GM10847 (cell line): ENCODE measurements around the gene LANCL2.

Experiments used
- POLR2A ChIP-seq: IDR thresholded peaks from 2 replicates; pipeline ENCODE4 v1.6.1; 2011; ENCODE audit not compliant: insufficient read length; ENCODE audit errors: extremely low read depth

The LANCL2 gene

DNA sequence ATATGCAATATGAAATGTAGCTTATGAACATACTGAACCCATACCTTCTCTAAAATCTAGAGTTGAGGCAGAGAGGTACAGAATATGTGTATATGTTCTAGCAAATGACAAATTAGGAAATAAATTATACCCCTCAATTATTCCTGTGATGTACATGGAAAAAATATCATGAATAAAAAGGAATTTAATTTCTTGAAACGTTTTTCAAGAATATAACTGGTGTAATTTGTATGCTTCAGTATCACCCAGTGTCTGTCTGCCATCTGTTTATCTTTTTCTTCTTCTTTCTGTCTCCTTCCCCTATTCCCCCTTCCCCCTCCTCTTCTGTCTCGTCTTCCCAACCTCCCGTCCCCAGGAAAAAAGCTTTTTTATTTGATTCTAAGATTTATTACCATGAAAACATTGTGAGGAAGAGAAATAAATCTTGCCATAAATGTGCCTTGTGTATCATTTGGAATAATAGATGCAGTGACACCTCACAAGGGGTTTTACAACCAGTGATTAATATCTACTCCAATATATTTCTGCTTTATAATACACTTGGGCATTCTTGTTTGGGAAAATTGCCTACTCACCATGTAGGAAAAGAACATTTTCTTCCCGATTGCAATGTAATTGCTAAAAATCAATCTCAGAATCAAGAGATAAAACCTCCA lies 12.2 kb downstream of the LANCL2 start:
- TF ChIP-seq POLR2A = no peak

DNA sequence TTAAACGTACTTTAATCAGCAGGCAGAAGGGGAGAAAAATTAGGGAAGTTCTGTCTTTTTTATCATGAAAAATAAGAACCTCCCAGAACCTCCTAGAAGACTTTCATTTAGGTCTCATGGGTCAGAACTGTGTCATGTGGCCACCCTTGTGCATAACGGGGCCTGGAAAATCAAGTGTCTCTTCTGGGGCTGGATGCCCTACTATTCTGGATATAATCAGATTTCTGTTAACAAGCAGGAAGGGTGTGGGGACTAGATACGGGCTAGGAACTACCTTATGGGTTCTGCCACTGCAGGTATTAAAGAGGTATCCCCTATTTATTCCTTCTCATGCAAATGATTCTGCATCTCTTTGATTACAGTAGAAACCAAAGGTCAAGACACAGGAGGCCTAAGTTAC lies 14.1 kb downstream of the LANCL2 start:
- no peak for TF ChIP-seq POLR2A

DNA sequence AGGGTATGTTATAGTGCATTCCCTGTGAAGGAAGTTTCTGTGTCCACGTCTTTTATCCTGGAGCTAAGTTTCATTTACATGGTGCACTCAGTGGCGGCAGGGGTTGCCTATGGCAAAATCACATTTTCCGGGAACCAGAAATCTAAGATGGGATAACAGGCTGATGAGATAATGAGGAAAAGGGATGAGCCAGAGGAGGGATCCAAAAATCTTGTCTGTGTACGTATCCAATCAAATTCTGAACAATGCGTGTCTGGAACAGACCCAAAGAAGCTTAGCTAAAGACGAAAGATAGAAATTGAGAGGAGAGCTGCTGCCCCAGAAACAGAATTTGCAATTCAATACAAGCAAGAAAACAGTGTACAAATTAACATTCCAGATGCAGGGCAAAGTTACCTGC lies 16.1 kb downstream of the LANCL2 start:
- TF ChIP-seq POLR2A = no peak

DNA sequence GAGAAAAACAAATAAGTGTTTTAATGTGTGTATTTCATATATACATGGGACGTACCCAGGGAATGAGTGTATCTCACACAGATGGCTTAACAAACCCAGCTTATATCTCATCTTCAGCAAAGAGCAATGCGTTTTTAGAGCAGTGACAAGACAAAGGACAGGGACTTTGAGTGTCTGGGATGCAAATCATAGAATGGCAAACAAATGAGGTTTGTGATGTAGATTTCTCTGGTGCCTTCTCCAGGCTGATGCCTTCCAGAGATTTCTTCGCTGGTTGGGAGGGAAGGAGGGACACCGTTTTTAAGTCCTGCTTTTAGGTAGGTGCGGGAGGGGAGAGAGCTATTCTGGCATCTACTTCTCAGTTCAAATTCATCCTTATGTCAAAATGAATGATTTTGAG lies 16.6 kb downstream of the LANCL2 start:
- no peak for TF ChIP-seq POLR2A

DNA sequence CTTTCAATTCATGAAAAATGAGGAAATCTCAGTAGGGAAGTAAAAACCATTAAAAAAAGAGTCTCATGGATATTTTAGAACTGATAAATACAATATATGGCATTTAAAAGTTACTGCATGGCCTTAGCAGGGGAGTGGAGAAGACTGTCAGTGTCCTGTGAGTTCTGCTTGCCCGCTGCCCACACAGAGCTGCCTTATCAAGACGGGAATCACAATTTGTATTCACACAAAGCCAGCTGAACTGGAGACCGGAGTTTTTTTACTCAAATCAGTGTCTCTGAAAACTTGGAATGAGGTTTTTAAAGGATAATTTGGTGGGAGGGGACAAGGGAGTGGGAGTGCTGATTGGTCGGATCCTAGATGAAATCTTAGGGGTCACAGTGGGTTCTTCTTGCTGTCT lies 17.1 kb downstream of the LANCL2 start:
- no peak for TF ChIP-seq POLR2A

DNA sequence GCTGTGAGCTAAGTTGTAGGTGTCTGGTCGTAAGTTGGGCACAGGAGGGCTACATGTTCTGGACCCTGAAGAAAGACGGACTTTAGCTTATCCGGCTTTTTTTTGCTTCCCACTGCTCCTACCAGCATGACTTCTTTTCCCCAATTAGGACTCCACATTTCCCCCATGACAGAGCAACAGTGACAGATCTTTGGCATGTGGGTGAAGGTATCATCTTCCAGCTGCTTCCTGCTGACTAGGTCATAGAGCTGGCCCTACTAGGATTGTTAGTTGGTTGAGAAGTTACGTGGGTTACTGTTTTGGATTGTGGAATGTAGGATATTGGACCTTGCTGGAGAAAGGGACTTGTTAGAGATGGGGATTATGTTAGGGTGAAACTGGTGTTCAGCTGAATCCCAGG lies 21.4 kb downstream of the LANCL2 start:
- TF ChIP-seq POLR2A = no peak

DNA sequence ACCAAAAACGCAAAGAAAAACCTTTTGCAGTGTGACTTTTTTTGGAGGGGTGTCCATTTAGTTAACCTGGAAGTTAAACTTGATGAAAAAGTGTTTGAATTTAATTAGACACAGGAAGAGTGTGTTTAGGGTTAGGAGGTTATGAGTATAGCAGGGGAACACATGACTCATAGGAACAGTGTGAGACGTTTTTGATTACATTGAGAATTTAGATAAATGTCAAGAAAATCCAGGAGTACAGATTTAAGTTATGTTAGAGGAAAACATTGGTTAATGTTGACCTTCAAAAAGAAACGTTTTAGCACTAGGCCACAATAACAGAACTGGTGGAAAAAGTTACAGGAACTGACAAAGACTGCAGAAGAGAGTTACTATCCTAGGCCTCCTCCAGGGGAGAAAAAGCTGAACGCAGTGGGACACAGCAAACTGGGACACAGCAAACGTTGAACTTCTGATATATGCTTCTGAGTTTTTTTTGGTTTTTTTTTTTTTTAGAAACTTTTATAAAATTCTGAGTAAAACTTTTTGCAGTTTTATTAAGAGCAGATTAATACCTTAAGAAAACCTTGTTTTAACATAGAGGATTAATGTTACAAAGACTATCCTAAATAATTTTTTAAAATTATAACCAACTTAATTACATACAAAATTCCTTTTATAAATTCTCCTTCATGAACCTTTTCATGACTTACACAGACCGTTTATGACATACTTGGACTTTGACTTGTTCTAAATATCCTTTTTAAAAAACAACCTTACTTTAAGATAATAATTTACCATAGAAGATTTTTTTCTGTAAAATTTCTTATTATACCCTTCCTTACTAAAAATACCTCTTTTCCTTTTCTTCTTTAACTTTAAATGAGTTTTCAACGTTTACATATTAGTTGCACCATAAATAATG lies 22.2 kb downstream of the LANCL2 start:
- no peak for TF ChIP-seq POLR2A

DNA sequence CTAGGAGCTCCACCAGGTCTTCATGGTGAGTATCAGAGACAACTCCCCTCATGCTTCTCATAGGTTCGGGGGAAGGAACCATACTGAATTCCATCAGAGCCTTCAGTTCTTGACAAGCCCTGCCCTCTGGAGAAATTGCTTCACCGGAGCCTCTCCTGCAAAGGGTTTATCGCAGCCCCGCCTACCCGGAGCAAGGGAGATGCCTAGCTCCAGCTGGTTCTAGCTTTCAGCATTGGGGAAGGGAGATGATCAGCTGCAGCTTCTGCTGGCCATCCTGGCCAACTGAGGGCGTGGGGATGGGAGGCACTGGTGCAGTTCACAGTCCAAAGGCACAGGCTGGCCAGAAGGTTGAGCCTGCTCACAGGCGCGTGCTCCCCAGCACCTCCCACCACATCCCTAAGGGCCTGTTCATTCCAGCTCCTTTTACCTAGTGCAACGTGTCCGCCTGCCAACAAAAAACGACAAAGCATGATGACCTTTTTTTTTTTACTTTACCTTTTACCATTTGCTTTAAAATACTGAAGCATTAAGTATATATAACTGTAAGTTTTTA lies 31.2 kb downstream of the LANCL2 start:
- no peak for TF ChIP-seq POLR2A

DNA sequence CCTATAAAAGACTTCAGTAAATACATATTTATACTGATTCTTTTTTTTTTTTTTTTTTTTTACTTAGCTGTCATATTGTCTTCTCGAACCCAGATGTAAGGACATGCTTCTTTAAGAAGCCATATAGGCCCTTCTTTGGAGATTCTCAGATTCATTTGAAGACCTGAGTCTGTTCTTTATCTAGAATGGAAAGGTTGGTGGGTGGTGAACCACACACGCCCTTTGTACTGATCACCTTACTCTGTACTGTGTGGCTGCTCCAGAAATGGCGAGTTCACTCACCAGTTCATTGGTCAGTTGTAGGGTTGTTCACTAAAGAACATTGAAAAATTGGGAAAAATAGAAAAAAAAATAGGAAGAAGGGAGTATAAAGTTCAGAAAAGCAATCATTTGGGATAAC lies 32.5 kb downstream of the LANCL2 start:
- no peak for TF ChIP-seq POLR2A

DNA sequence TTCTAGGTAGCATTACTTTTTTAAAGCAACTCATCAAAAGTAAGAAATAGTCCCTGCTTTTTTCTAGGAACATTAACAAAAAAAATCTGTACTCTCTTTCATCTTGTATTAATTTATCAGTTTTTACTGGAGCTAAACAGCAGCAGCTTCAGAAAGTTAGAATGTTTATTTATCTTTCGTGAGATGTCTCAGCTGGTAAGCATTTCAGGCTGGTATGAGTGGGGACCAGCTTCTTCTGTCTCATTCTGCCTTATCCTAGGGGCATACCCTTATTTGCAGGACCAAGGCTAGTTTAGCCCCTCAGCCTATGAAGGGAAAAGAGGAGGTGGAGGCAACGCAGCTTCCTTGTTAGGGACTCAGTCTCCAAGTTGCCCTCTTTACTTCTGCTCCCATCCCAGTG lies 35.1 kb downstream of the LANCL2 start:
- TF ChIP-seq POLR2A = no peak

DNA sequence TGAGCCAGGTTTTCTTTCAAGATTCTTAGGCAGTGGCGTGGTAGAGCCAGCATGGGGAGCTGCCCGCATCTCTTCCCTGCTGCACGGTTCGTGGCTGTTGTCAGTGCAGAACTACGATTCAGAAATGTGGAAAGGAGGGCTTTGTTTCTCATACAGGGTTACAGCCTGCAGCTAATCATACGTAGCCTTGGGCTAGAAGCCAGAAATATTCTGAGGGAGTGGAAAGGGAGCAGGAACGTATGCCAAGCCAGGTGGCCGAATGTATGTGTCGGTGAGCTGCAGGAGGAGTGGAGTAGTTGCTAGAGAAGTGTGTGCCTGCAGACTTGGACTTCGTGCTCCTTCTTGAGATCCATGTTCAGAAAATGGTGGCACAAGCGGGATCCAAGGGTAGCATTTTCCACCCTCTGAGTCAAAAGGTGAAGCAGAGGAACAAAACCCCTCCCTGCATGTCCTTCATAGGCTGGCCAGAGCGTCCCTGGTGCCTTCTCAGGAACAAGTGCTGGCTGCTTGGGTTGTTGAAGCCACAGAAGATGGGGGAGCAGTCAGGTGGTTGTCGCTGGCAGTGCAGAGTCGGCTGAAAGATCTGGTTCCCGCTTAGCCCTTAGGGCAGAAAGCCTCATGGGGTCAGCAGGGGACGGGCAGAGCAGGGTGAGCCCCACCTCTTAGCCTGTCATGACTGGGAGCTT lies 40.9 kb downstream of the LANCL2 start:
- TF ChIP-seq POLR2A = no peak

DNA sequence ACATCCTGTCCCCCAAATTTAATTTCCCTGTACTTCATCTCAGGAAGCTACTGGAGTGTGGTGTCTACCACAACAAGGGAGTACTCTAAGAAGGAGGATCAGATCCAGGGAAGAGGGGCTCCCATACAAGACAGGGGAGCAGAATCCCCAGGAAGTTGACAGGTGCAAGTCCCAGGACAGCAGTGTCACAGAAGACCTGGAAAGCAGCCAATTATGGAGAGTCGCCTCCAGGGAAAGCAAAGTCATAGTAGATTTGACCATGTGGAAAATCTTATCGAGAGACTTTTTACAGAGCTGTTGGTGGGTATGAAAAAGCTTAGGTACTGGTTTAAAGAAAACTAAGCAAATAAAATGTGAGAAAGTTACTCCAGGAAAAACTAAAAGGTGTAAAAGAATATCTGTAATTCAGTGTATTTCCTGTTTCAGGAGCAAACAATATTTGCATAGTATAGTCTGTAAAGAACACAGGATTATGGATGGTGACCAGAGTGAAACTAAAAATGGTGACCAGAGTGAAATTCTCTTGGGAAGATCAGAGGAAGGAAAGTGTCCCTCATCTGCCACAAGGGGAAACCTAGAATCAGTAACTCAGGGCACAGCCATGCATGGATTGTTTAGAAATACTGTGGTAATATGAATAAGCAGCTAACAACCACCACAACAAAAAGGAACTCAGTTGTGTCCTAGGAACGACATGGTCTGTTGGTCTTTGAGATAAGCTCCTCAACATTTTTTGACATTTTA lies 44.5 kb downstream of the LANCL2 start:
- TF ChIP-seq POLR2A = no peak

DNA sequence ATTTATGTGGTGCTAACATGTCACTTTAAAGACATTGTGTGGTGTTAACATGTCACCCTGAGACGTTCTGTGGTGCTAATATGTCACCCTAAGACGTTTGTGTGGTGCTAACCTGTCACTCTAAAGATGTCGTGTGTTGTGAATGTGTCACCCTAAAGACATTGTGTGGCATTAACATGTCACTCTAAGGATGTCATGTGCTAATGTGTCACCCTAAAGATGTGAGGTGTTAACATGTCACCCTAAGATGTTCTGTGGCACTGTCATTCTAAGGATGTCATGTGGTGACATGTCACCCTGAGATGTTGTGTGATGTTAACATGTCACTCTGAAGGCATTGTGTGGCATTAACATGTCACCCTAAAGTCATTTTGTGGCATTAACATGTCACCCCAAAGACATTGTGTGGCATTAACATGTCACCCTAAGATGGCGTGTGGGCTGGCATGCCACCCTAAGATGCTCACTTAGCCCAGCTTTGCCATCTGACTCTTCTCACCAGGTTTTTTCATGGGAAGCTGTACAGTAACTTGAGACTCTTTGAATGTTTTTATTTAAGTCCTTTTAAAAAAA lies 45.6 kb downstream of the LANCL2 start:
- TF ChIP-seq POLR2A = no peak

DNA sequence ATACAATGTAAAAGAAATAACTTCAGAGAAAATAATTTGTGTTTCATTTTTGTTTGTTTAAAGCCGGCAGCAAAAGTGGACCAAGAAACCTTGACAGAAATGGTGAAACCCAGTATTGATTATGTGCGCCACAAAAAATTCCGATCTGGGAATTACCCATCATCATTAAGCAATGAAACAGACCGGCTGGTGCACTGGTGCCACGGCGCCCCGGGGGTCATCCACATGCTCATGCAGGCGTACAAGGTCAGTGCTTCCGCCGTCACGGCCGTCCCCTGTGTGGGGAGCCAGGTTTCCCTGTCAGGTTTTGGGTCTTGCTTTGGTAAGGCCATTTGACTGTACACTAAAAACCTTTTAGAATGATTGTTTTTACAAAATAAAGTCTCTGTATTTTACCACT lies 46.7 kb downstream of the LANCL2 start:
- TF ChIP-seq POLR2A = no peak

DNA sequence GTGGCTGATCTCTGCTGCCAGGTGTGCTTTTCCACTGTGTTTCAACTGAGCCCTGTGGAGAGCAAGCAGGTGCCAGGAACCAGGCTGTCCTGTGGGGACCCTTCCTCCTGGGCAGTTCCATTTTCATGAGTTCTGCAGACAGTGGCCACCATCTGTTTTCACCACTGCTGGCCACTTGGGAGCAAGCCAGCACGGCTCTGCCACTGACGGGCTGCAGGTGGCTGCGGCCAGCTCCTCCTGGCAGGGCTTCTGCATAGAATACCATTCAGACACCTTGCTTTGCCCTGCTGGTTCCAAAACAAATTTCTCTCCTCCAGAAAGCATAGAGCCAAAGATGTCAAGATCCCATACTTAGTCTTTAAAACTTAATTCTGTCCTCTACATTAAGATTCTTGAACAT lies 48.3 kb downstream of the LANCL2 start:
- no peak for TF ChIP-seq POLR2A
